ENCODE data around the gene SUMO4.

SUMO4 gene

DNA sequence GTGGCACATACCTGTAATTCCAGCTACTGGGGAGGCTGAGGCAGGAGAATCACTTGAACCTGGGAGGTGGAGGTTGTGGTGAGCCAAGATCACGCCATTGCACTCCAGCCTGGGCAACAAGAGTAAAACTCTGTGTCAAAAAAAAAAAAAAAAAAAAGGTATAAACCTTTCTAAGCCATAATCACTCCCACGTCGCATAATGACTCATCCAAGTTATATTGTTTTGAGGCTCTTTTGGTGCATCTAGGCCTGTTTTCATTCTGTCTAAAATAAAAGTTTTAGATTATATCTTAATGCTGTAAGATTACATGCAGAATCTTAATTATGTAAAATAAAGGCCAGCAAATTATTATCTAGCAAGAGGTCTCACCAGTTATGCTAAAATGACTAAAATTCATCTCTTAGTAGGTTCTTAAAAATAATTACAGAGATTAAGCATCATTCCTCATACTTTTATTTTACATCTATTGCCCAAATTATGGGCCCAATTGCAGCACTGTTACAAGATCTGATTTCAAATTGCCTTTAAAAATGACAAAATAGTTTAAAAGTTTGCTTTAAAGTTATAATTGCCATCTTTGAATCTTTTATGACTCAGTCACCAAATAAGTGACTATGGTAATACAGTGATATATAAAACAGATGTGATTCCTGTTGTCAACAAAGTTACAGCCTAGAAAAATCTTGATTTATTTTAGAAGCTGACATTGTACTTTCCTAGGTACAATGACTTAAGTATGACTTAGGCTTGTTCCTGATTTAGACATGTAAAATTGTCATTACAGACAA is 10.4 kb upstream of the SUMO4 start:
- no peak for DNase-seq (ENCODE audit: low spot score)

DNA sequence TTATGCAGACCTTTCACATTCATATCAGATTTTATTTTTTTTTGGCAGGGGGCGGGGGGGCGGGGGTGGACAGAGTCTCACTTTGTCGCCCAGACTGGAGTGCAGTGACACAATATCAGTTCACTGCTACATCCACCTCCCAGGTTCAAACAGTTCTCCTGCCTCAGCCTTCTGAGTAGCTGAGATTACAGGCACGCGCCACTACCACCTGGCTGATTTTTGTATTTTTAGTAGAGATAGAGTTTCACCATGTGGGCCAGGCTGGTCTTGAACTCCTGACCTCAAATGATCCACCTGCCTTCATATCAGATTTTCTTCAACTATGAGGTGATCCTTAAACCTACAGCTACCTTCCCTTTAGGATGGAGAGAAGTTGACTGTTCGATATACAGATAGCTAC is 8.0 kb upstream of the SUMO4 start:
- DNase-seq (ENCODE audit: low spot score): no peak

DNA sequence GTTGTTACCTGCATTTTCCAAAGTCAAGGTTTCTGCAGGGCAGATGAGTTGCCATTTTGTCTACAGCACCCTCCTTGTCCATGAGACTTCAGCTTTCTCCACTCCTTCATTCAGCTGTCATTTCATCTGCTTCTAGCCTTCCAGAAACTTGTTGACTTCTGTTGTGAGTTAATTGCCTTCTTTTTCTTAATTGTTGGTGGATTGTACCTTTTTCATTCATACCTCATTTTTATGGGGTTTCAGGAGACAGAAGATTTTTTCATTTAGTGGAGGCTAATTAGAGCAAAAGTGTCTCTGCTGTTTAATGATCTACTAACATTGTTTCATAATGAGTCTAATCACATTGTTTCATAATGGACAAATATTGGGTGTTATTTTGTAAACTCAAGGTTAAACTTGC is 7.5 kb upstream of the SUMO4 start:
- no peak for DNase-seq (ENCODE audit: low spot score)

DNA sequence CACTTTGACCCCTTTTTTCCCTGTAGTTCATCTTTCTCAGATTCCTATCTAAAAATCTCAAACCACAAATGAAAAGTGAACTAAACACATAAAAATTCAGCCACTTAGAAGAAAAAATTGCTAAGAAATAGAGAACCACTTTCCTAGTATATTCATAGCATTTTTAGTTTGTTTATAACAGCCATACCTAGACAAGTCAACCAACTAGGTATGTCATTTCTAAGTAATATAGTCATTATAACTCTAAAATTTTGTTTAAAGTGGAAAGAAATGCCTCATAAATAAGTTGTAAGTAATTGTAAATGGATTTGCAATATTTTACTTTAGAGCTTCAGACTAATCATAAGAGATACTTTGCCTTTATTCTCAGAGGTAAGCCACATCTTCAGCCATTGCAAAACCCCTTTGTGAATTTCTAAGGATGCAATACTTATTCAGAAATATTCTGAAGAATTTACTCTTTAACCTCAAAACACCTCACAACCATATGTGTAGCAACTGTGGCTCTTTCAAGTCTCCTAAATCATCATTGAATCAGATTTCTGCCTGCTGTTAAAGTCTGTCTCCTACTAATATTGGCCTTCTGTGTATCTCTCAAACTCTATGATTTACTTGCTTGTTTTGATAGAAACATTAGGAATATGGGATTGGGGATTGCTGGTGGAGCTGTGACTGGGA is 6.9 kb upstream of the SUMO4 start:
- no peak for DNase-seq (ENCODE audit: low spot score)

DNA sequence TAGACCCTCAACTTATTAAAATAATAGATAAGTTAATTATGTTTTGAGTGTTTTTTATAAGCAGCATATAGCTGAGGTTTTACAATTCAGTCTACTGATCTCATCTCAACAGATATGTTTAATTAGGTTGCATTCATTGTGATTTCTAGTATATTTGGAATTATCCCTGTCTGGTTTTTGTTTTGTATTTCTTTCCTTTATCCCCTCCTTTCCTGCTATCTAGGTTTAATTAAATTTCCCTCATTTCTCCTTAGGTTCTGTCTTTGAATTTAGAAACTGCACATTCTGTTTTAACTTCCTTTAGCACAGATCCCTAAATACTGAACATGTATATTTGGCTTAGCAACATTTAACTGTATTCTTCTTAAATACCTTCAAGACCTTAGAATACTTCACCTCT is 4.9 kb upstream of the SUMO4 start:
- no peak for DNase-seq (ENCODE audit: low spot score)

DNA sequence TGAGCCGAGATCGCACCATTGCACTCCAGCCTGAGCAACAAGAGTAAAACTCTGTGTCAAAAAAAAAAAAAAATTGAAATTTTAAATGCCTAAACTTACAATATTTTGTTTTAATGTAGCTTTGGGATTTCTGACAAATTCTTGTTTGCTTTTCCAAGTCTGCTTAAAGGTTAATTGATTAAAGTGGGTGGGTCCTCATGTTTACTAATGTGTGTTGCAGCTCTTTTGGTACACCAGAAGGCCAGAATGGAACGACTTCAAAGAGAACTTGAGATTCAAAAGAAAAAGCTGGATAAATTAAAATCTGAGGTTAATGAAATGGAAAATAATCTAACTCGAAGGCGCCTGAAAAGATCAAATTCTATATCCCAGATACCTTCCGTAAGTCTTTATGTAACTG is 2.7 kb upstream of the SUMO4 start:
- DNase-seq (ENCODE audit: low spot score): no peak

DNA sequence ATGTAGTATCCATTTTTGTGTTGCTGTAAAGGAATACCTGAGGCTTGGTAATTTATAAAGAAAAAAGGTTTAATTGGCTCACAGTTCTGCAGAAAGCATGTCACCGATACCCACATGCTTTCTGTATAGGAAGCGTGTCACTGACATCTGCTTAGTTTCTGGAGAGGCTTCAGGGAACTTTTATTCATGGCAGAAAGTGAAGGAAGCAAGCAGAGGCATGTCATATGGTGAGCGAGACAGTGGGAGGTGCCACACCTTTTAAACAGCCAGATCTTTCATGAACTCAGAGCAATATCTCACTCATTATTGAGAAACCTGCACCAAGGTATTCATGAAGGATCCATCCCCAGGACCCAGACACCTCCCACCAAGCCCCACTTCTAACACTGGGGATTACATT is 3.5 kb downstream of the SUMO4 start:
- no peak for DNase-seq (ENCODE audit: low spot score)

DNA sequence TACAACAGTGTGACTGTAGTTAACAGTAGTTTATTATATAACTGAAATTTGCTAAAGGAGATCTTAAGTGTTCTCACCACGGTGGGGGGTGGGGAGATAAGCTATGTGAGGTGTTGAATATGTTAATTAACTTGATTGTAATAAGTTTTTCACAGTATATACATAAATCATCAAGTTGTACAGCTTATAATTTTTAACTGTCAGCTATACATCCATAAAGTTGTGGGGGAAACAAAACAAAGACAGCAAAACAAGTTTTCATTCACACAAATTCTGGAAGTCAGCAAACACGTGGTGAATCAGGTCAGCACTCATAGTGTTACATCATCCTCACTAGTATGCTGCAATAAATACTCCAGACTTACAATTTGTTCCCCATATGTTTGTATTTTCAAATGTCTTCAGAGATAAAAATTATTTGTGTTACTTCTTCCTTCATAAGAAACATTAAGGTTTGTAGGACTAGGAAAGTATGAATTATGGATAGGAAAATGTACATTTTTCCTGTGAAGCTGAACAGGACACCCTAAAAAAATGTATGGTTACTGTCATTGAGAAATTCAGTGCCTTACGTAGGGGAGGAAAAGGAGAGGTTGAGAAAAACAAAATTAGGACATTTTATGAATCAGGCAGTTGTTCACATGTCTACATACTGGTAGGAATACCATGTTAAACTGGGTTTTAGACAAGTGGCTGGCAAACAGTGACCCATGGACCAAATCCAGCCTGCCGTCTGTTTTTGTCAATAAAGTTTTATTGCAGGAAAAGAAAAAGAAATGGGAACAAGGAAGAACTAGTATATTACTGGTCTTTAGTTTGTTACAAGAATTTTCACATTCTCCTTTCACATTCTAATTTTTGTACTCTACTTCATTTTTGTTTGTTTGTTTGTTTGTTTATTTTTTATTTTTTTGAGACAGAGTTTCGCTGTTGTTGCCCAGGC is 6.0 kb downstream of the SUMO4 start:
- DNase-seq (ENCODE audit: low spot score): no peak

DNA sequence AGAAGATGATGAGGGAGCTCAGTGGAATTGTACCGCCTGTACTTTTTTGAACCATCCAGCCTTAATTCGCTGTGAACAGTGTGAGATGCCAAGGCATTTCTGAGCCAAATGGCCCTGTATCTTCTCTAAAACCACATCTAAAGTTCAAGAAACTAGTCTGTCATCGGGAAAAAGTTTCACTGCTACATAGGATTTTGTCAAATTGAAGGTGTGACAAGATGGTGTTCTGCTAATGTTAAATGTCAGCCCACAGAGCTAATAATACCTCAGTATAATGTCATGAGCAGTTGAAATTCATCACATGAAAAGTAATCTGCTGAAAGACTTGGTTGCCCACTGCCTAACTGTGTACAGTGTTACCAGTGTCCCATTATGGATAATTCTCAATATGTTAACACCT is 9.6 kb downstream of the SUMO4 start:
- DNase-seq (ENCODE audit: low spot score): no peak

DNA sequence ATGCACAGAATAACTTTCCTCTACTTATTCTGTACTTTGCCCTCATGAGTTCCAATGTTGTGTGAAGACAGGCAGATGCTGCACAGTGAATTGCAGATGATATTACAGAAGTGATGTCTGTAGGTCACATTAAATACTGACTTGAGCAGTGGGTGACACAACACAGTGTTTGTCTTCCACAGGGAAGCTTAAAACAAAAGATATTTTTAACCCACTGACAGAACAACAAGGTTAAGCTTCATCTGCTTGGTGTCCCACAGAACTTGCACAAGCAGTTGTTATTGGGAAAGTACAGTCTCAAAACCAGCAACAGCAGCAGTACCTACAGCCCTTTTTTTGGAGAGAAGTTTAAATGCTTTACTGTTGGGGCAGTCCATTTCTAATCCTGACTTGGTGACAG is 10.5 kb downstream of the SUMO4 start:
- DNase-seq (ENCODE audit: low spot score): no peak

DNA sequence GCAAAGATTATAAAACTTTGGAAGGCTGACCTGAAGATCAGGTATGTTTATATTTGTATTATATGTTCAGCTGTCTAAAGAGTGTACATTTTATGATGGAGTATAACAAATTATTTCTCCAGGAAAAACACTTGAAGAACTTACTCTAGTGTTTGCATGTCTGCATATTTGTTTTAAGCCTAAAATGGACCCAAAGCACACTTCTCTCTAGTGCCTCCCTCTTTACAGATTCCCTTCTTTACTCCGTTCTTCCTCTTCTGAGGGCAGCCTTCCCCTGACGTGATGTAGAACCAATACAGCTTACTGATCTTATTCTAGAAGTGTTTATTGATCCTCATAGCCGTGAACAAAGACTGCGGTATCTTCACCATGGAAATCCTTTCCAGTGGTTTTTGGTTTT is 13.9 kb downstream of the SUMO4 start:
- no peak for DNase-seq (ENCODE audit: low spot score)

DNA sequence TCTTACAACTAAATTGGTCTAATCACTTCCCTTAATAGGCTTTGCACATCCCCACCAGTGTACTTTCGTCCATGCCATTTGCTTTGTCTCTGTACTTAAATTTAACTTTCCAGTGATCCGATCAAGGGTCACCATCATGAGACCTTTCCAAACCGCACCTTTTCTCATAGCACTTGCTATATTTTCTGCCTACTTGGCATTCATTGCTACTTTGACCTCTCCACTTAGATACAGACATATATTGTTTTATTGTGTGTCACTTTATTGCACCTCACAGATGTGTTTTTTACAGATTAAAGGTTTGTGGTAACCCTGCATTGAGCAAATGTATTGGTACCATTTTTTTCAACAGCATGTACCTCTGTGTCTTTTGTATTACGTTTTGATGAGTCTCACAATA is 14.8 kb downstream of the SUMO4 start:
- no peak for DNase-seq (ENCODE audit: low spot score)

DNA sequence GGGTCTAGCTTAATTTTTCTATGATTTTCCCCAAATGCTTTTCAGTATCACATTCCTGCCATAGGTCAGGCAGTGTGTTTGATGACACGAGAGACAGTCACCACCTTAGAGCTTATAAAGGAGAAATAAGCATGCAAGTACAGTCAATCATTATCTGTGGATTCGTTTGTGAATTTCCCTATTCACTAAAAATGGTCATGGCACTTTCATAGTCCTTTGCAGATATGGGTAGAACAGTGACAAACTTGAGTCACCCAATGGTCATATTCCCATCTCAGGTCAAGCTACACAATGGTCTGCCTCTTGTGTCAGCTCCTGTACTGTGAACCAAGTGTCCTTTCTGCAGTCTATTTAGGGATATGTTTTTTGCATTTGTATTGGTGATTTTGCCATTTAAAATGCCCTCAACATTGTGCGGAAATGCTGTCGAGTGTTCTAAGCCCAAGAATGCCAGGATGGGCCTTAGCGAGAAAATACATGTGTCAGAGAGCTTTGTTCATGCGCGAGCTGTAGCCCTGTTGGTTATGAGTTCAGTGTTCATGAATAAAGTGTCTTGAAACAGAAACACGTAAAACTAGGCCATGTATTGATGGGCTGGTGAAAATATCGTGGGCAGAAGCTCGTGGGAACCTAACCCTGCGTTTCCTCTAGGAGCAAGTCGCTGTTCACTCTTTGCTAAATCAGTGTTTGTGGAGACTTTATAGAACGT is 19.8 kb downstream of the SUMO4 start:
- DNase-seq (ENCODE audit: low spot score): no peak

DNA sequence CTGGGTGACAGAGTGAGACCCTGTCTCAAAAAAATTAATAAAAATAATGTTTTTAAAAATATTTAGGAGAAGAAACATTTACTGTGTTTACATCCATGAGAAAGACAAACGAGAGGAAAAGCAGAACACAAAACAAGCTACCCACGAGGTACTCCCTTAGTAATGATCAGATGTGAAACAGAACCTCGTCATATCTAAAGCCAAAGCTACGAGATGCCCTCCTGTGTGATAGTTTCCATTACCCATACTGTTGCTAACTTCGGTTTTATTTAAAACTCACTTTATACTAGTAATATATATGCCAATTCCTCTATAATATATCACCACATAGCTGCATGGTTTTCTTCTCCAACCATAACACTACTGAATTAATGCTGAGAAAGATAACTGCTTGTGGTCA is 21.1 kb downstream of the SUMO4 start:
- no peak for DNase-seq (ENCODE audit: low spot score)

DNA sequence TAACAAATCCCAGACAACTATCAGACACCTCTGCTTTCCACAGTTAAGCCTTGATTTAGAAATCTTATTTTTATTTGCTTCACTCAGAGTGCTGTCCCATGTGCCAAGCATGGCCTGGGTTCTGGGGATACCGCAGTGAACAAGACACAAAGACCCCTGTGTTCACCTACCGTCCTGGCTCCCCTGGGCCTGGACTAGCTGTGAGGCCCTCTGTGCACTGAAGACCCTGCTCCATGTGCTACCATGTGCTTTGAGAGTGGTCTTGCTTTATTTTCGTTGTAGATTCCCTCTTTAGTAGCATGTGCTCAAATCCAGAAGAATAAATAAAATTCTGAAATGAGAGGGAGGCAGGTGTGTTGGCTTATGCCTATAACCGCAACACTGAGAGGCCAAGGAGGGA is 22.5 kb downstream of the SUMO4 start:
- DNase-seq (ENCODE audit: low spot score): no peak

DNA sequence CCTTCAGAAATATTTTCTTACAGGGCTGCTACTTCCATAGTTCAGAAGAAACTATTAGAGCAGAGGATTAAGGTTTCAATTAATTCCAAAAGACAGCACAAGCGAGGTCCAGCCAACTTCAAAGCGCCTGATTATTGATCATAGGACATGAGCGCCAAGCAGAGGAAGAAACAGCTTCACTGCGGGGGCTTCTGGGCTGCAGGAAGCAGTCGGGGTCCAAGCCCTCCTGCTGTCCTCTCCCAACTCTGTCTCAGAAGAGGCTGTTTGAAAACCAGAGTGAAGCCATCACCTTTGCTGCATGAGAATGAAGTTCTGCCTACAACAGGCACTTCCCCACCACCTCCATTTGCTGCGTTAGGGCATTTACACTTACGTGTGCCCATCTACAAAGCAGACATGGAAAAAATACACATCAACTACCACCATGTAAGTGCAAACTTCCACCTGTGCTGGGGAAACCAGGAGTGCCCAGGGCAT is 23.9 kb downstream of the SUMO4 start:
- no peak for DNase-seq (ENCODE audit: low spot score)

DNA sequence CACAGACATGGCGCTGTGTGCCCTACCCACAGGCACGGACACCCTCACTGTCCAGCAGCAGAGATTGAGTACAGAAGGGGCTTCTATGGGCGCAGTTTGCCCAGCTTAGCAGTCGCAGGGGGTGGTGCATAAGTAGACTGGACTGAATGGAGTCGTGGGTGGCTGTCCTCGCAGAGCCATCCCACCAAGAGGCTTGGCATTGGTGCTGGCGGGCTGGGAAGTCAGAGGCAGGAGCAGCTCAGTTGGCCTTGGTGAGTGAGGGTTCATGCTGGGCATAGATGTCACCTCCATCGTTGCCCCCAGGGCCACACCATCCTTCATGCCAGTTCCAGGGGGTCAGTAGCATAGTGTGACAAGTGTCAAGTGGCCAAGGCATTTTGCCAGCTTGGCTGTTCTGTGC is 25.2 kb downstream of the SUMO4 start:
- DNase-seq (ENCODE audit: low spot score): no peak

DNA sequence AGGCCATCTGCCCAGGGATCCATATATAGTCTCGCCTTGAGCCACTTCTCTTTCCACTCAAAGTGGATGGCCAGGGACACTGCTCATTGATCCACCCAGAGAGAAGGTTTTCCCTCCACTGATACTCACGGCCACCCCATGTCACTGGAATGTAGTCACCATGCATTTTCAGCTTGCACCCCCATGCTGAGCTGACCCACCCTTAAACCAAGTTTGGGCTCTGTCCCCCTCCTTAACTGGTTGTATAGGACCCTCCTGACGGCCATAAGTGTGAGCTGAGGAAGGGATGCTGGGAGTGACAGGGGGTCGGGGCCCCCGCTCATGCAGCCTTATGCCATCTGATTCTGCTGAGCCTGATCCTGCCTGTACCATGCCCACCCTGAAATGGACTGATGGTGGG is 25.7 kb downstream of the SUMO4 start:
- DNase-seq (ENCODE audit: low spot score): no peak

DNA sequence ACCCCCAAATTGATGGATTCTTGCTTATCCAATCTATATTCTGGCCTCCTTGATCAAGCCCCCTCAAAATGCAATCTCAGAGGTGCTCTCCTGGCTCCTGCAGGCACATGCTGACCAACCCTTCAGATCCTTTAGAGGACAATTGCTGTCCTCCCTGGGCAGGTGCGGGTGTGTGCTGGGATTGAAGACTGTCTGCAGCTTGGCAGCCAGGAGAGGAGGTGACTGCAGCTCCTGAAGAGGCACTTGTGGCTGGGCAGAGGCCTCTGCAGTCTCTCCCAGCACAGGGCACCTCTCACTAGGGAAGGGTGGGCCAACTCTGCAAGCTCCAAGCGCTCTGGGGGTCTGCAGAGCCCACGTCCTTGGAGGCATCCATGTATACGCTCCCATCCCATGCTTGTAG is 28.5 kb downstream of the SUMO4 start:
- no peak for DNase-seq (ENCODE audit: low spot score)

DNA sequence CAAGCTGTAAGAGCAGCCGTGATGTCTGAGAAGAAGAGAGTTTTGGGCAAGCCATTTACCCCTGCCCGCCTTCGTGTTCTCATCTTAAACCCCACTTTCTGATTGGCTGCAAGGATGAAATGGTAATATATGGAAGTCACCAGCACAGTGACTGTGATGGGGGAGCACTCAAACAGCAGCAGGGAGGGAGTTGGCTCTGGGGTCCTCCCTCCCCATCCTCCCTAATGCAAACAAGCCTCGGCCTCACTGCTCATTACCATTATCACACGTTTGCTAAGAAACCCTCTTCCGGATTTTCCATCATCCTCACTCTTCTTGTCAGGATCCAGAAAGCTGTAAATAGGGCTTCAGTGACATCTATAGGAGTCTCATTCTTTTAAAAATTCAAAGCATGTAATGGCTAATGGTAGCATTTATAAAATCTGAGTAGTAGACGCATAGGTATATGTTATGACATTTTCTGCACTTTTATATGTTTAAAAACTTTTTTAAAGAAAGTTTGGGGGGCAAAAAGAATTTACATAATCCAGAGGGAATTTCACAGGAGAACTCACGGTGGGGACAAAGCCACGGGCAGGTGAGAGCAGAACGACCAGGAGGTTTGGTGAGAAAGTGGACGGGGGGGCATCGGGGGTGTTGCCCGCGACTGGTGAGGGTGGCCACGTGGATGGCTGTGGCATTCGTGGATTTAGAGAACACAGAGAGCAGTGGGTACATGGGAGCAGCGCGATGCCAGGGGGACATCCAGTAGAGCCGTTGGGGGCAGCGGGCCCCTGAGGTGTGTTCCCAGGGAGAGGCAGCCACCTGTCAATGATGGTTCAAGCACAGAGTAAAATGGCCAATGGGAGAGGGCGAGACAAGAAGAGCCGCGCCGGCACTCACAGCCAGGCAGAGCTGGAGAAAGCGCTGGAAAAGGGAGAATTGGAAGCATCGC is 29.6 kb downstream of the SUMO4 start:
- DNase-seq (ENCODE audit: low spot score): no peak

Measured in hematopoietic multipotent progenitor cell treated with erythropoietin and hydrocortisone succinate and interleukin-3 and kit ligand, for 17 days (in vitro differentiated cells).